ENCODE measurements around the gene CHRDL2. TPM values are rescaled to one million over a fixed set of nuclear protein-coding genes. Genes with fewer than 3 reads are reported as not detected.
"Not testable (repeated sequence)": the region's sequence is repeated elsewhere in the genome, so short reads cannot be mapped to it uniquely, and the experiment has no call there.

CHRDL2 gene
- total RNA-seq, 1 experiment from 2014 or later, result not detected

- intact Hi-C loops (cut with micrococcal nuclease; ENCODE audit: unreplicated experiment), result no loop called here
- DNase-seq, result no peak
- CTCF ChIA-PET, result interaction anchor here (0.7 kb wide), 1 partner anchor 10 kb away, joined by 5 read pairs; no protein-coding TSS in a partner anchor
- H3K9me3 Mint-ChIP-seq (ENCODE audit: low read depth, unreplicated experiment), result peaks cover 2% of the 10 kb centered on the region
- peaks cover 14% of the 10 kb centered on the region for H3K4me1 Mint-ChIP-seq (ENCODE audit: low read depth, unreplicated experiment)
- no peak overlapping the region for H3K27ac Mint-ChIP-seq (ENCODE audit: unreplicated experiment)
- no TSS peak for BruUV-seq (replicated peaks)
- no peak for TF ChIP-seq CTCF (IDR thresholded peaks at IDR 0.05; ENCODE audit: unreplicated experiment)
- H3K4me3 Mint-ChIP-seq (ENCODE audit: low read depth, unreplicated experiment), result no peak overlapping the region
- peaks cover 5% of the 10 kb centered on the region for H3K36me3 Mint-ChIP-seq (ENCODE audit: insufficient read depth, unreplicated experiment)
- H3K27me3 Mint-ChIP-seq (ENCODE audit: unreplicated experiment), result no peaks in the 10 kb centered on the region
These were observed 61.1 kb downstream of the CHRDL2 start for GRCh38 chr11:74670171-74670570.

- H3K27me3 Mint-ChIP-seq (ENCODE audit: unreplicated experiment), result no peaks in the 10 kb centered on the region
- H3K9me3 Mint-ChIP-seq (ENCODE audit: low read depth, unreplicated experiment), result no peaks in the 10 kb centered on the region
- H3K4me3 Mint-ChIP-seq (ENCODE audit: low read depth, unreplicated experiment), result no peak overlapping the region
- intact Hi-C loops (cut with micrococcal nuclease; ENCODE audit: unreplicated experiment), result no loop called here
- no peak for DNase-seq
- CTCF ChIA-PET, result no interaction called here
- peaks cover 14% of the 10 kb centered on the region for H3K4me1 Mint-ChIP-seq (ENCODE audit: low read depth, unreplicated experiment)
- H3K36me3 Mint-ChIP-seq (ENCODE audit: insufficient read depth, unreplicated experiment), result peaks cover 5% of the 10 kb centered on the region
- H3K27ac Mint-ChIP-seq (ENCODE audit: unreplicated experiment), result no peak overlapping the region
- no peak for TF ChIP-seq CTCF (IDR thresholded peaks at IDR 0.05; ENCODE audit: unreplicated experiment)
- no TSS peak for BruUV-seq (replicated peaks)
These were observed 61.7 kb downstream of the CHRDL2 start for GRCh38 chr11:74669211-74670160.

DNA sequence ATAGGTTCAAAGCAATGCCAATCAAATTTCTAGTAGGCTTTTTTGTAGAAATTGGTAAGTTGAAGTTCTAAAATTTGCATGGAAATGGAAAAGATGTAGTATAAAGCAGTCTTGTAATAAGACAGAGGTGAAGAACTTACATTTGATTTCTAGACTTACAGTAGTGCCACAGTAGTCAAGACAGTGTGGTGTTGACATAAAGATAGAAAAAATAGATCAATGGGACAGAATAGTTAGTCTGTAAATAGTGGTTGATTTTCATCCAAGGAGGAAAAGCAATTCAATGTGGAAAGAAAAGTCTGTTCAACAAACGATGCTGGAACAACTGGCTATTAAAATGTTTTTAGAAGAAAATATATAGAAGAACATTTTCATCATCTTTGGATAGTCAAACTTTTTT lies 67.9 kb downstream of the CHRDL2 start:
- H3K9me3 Mint-ChIP-seq (ENCODE audit: low read depth, unreplicated experiment), result peaks cover 6% of the 10 kb centered on the region
- no peaks in the 10 kb centered on the region for H3K4me1 Mint-ChIP-seq (ENCODE audit: low read depth, unreplicated experiment)
- TF ChIP-seq CTCF (IDR thresholded peaks at IDR 0.05; ENCODE audit: unreplicated experiment), result no peak
- no peak overlapping the region for H3K4me3 Mint-ChIP-seq (ENCODE audit: low read depth, unreplicated experiment)
- no TSS peak for BruUV-seq (replicated peaks)
- H3K27me3 Mint-ChIP-seq (ENCODE audit: unreplicated experiment), result no peaks in the 10 kb centered on the region
- DNase-seq, result no peak
- intact Hi-C loops (cut with micrococcal nuclease; ENCODE audit: unreplicated experiment), result no loop called here
- CTCF ChIA-PET, result no interaction called here
- no peaks in the 10 kb centered on the region for H3K36me3 Mint-ChIP-seq (ENCODE audit: insufficient read depth, unreplicated experiment)
- H3K27ac Mint-ChIP-seq (ENCODE audit: unreplicated experiment), result no peak overlapping the region

DNA sequence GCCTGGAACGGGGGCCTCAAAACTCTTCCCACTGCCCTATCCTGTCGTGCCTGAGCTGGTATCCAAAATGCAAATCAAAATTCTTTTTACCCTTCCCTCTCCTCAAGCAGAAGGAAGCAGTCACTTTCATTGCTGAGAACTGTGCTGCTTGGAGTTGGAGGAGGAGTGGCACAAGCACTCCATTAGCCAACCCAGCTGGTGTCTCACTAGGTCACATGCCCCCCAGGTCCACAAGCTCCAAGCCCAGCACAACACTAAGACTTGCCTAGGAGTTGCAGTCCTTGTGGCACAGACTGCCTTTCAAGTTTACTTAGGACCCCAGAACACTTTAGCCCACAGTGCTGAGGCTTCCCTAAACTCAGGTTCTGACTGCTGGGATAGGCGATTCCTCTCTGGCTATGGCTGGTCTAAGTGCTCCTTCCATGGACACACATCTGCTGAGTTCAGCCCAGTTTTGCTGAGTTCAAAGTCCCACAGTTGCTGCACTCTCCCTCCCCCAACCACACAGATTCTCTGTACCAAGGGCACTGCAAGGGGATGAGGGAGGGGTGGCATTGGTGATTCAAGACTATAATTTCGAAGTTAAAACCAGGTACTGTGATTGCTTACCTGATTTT lies 68.6 kb downstream of the CHRDL2 start:
- CTCF ChIA-PET, result no interaction called here
- TF ChIP-seq CTCF (IDR thresholded peaks at IDR 0.05; ENCODE audit: unreplicated experiment), result no peak
- no peak for DNase-seq
- intact Hi-C loops (cut with micrococcal nuclease; ENCODE audit: unreplicated experiment), result no loop called here
- peaks cover 6% of the 10 kb centered on the region for H3K9me3 Mint-ChIP-seq (ENCODE audit: low read depth, unreplicated experiment)
- no peak overlapping the region for H3K27ac Mint-ChIP-seq (ENCODE audit: unreplicated experiment)
- BruUV-seq (replicated peaks), result no TSS peak
- H3K36me3 Mint-ChIP-seq (ENCODE audit: insufficient read depth, unreplicated experiment), result no peaks in the 10 kb centered on the region
- no peaks in the 10 kb centered on the region for H3K27me3 Mint-ChIP-seq (ENCODE audit: unreplicated experiment)
- H3K4me1 Mint-ChIP-seq (ENCODE audit: low read depth, unreplicated experiment), result no peaks in the 10 kb centered on the region
- H3K4me3 Mint-ChIP-seq (ENCODE audit: low read depth, unreplicated experiment), result no peak overlapping the region

DNA sequence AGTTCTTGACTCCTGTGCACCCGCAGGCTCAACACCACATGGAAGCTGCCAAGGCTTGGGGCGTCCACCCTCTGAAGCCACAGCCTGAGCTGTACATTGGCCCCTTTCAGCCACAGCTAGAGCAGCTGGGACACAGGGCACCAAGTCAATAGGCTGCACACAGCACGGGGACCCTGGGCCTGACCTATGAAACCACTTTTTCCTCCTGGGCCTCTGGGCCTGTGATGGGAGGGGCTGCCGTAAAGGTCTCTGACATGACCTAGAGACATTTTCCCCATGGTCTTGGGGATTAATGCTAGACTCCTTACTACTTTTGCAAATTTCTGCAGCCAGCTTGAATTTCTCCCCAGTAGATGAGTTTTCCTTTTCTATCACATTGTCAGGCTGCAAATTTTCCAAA lies 72.1 kb downstream of the CHRDL2 start:
- CTCF ChIA-PET; intact Hi-C loops (cut with micrococcal nuclease; ENCODE audit: unreplicated experiment): not testable (repeated sequence)

More for the DNA sequence above, 72.1 kb downstream of the CHRDL2 start:
- not testable (repeated sequence) for H3K9me3 Mint-ChIP-seq (ENCODE audit: low read depth, unreplicated experiment); BruUV-seq (replicated peaks); H3K27me3 Mint-ChIP-seq (ENCODE audit: unreplicated experiment); H3K27ac Mint-ChIP-seq (ENCODE audit: unreplicated experiment); H3K4me1 Mint-ChIP-seq (ENCODE audit: low read depth, unreplicated experiment); H3K36me3 Mint-ChIP-seq (ENCODE audit: insufficient read depth, unreplicated experiment); H3K4me3 Mint-ChIP-seq (ENCODE audit: low read depth, unreplicated experiment); DNase-seq
